NCI-H2227 treated with DMSO at 0.1 percent for 48 hours (cell line): ENCODE data around the gene CTNND1.
"Not testable (repeated sequence)": the region's sequence is repeated elsewhere in the genome, so short reads cannot be mapped to it uniquely, and the experiment has no call there.

ENCODE experiments used
- DNase-seq: peaks from one replicate; lab custom pipeline; 2025; lab: John Stamatoyannopoulos, UW

Gene CTNND1, protein sequence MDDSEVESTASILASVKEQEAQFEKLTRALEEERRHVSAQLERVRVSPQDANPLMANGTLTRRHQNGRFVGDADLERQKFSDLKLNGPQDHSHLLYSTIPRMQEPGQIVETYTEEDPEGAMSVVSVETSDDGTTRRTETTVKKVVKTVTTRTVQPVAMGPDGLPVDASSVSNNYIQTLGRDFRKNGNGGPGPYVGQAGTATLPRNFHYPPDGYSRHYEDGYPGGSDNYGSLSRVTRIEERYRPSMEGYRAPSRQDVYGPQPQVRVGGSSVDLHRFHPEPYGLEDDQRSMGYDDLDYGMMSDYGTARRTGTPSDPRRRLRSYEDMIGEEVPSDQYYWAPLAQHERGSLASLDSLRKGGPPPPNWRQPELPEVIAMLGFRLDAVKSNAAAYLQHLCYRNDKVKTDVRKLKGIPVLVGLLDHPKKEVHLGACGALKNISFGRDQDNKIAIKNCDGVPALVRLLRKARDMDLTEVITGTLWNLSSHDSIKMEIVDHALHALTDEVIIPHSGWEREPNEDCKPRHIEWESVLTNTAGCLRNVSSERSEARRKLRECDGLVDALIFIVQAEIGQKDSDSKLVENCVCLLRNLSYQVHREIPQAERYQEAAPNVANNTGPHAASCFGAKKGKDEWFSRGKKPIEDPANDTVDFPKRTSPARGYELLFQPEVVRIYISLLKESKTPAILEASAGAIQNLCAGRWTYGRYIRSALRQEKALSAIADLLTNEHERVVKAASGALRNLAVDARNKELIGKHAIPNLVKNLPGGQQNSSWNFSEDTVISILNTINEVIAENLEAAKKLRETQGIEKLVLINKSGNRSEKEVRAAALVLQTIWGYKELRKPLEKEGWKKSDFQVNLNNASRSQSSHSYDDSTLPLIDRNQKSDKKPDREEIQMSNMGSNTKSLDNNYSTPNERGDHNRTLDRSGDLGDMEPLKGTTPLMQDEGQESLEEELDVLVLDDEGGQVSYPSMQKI

DNA sequence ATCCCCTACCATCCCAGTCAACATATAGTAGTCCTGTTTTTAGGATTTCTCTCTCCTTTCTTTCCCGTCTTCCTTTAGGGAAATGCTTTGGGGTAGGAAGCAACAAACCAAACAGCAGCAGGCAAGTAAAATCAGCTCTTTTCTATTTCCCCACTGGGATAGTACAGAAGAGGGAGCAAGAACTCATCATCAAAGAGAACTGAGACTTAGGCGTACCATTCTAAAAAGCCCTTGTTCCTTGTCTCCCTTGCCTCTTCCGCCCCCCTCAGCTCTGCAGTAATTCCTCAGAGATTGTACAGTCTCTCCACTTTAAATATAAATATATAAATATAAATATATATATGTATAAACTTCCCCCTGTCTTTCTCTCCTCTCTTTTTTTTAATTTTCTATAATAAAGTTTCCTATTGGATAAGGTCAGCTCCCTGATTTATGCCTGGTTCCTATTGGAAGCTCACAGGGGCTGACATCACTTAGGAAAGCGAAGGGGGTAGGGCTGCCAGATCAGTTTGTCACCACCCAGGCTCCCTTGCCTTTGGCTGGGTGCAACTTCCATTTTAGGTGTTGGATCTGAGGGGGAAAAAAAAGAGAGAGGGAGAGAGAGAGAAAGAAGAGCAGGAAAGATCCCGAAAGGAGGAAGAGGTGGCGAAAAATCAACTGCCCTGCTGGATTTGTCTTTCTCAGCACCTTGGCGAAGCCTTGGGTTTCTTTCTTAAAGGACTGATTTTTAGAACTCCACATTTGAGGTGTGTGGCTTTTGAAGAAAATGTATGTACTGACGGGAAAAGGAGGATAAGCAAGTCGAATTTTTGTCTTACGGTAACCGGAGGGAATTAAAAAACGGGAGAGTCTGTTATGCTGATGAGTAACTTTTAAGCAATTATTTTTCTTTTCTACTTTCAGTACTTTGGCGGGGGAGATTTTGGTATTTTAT, at the start of gene CTNND1:
Gene CTNND1 (plus strand): TSS at position 502 of the 934 bp plus-strand sequence. CDS start 29,677 bp downstream, outside the sequence.
- peak; percentile 94 for DNase-seq

DNA sequence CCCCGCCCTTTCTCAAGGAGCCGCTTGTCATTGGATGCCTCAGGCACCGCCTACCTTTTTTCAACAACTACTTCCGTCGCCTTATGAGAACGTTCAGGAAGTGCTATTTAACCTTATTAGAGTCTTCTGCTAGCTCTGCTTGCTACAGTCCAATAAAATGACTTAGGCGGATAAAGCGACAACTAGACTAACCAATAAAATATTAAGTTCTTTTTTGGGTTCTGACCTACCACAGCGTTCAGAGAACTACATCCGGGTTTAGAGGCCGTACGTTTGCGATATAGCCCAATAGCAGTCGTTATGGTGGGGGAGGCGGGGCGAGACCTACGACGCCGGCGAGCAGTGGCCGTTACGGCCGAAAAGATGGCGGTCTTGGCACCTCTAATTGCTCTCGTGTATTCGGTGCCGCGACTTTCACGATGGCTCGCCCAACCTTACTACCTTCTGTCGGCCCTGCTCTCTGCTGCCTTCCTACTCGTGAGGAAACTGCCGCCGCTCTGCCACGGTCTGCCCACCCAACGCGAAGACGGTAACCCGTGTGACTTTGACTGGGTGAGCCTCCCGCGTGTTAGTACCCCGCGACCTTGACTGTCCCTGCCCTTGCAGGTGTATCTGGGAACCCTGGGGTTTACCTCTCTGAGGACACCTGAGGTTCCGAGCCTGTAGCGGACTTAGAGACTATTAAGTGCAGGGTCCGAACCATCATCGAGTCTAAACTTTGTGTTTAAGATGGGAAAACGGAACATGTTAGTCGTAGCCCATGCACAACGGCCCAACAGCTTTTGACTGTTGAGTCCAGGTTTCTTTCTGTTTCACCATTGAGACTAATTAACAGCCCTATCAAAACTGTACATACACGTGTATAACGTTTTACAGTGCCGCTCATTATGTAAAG, 49.1 kb upstream of the CTNND1 start, which contains the start of gene TMX2:
Gene TMX2 (plus strand): TSS at position 338 of the 895 bp plus-strand sequence. CDS start 26 bp downstream, at position 364.
- peak; percentile 99 for DNase-seq

DNA sequence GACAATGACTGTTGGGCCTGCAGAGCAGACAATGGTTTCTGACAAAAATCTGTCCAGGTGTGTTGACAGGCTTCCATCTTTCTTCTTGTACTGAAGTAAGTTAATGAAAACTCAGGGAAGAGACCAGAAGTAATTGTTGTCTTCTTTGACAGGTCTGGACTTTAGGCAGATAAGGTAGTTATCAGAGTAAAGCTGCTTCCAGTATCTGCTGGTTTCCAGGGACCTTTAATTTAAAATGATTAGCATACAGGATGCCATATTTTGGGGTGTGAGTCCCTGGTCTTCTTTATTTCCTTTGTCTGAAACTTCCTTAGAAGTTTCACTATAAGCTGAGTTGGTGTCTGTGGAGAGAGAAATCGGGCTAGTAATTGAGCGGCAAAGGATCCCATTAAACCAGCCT, 47.8 kb upstream of the CTNND1 start:
- DNase-seq = no peak

DNA sequence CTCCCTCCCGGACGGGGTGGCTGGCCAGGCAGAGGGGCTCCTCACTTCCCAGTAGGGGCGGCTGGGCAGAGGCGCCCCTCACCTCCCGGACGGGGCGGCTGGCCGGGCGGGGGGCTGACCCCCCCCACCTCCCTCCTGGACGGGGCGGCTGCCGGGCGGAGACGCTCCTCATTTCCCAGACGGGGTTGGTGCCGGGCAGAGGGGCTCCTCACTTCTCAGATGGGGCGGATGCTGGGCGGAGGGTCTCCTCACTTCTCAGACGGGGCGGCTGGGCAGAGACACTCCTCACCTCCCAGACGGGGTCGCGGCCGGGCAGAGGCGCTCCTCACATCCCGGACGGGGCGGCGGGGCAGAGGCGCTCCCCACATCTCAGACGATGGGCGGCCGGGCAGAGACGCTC, 44.9 kb upstream of the CTNND1 start:
- DNase-seq = not testable (repeated sequence)

DNA sequence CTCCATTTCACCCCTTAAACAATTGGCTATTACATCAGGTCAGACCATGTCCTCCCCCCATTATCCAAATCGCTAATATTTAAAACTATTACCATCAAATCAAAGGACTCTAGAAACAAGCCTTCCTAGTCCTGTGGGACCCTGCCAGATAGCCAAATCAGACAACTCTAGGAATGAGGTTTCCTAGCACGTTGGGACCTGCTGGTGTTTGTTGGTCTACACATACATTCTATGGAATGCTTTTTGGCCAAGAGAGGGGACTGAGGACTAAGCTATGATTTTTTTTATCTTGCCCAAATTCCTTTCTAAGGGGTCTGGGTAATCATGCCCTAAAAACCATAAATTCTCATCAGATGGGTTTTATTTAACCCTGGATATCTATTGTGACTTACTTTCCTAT, 34.4 kb upstream of the CTNND1 start:
- no peak for DNase-seq

DNA sequence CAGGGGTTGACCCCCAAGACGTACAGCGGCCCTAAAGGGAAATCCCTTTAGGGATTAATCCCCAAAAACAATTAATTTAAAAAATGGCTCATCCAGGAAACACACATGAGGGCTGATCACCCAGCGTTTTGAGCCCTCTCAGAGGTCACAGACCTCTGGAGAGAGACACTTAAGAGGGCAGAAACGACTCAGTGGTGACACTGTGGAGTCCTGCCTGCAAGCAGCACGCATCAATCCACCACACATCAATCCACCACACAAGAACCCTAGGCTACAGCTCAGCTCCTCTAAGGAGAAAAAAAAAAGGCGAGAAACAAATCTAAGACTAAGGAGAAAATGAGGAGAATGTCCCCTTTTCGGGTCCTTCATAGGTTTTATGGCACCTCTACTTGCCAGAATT, 32.8 kb upstream of the CTNND1 start:
- no peak for DNase-seq

DNA sequence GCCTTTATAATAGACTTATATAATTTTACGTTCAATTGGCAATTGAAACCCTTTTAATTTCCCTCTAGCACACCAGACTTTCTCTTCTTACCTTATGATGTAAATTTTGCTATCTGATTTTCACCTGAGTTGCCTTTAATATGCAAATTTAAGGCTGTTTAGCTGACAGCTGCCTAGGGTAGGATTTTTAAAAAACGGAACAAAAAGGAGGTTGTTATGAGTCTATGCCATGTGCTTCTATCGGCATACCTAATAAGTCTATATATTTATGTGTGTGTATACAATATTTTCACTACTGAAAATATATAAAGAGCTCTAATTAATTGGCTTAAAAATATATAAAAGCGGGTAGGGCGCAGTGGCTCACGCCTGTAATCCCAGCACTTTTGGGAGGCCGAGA, 32.1 kb upstream of the CTNND1 start:
- DNase-seq = no peak

DNA sequence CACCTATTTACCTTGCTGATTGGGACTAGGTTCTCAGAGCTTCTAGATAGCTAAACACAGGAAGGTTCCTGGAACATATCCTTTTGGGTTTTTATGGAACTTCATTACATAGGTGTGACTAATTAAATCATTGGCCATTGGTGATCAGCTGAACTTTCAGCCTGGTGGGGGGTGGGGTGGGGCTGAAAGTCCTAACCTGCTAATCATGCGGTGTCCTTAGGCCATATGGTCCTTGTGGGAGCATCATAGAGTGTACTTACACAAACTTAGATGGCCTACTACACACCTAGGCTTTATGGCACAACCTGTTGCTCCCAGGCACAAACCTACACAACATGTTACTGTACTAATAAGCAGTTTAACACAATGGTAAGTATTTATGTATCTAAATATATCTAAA, 28.9 kb upstream of the CTNND1 start:
- no peak for DNase-seq

DNA sequence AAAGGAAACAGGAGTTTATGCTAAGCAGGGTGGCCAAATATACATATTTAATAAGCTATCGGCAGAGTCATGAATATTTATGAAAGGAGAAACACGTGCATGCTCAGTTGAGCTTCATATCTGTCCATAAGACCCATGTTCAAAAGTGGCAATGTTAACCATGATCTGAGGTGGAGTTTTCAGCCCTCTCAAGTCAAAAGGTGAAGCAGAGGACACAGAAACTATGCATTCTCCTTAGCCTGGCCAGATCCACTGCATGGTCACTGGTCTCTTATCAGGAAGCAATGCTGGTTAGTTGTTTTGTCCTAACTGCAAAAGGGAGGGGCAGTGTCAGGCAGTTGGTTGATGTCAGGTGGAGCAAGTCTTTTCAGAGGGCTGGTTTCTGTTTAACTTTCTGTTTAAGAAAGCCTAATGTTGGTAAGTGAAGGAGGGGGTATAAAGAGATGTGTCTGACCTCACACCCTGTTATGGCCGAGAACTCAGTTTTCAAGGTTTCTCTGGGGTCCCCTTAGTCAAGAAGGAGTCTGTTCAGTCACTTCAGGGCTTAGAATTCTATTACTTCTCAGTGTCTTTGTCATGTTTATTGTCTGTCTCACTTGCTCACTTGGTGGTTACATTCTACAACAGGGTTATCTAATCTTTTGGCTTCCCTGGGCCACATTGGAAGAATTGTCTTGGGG, 25.8 kb upstream of the CTNND1 start:
- DNase-seq = no peak

DNA sequence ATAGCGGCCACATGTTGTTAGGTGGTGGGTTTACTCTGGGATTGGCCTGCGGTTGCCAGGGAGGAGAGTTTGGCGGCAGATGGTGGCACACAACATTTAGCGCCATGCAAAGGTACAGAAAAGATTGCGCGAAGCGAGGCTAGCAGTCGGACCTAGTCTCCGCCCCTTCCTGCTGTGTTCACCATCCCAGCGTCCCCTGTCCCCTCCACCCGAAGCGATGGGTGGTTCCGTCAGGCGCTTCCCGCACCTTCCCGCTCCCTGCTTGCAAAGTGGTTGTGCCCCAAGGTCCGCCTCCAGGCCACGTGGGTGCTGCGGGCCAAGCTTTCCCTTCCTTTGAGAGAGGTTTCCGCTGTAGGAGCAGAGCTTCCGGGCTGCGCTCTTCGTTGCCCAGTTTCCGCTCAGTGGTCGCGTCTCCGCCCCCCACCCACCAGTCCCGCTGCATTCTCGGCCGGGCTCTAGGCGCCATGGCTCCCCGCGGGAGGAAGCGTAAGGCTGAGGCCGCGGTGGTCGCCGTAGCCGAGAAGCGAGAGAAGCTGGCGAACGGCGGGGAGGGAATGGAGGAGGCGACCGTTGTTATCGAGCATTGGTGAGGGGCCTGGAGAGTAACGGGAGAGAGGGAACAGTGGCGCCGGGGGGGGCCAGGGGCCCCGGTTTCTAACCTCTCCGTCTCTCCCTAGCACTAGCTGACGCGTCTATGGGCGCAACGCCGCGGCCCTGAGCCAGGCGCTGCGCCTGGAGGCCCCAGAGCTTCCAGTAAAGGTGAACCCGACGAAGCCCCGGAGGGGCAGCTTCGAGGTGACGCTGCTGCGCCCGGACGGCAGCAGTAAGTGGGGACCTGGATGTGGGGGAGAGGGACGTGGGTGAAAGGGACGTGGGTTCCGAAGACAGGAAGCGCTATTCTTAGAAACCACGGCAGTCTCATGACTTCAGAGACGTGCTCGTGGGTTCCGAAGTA, 20.2 kb upstream of the CTNND1 start, which contains the start of gene SELENOH:
Gene SELENOH (plus strand): TSS at position 360 of the 955 bp plus-strand sequence. CDS start 105 bp downstream, at position 465.
- peak; percentile 98 for DNase-seq

DNA sequence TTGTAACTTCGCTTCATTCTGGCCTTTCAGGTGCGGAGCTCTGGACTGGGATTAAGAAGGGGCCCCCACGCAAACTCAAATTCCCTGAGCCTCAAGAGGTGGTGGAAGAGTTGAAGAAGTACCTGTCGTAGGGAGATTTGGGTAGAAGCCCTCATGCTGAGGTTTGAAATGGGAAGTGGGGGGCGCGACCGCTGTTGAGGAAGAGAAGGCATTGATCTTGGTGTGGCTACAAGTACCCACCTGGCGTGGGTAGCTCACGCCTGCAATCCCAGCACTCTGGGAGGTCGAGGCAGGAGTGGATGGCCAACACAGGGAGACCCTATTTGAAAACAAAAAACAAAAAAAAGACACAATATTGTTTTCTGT, 19.5 kb upstream of the CTNND1 start:
- no peak for DNase-seq

DNA sequence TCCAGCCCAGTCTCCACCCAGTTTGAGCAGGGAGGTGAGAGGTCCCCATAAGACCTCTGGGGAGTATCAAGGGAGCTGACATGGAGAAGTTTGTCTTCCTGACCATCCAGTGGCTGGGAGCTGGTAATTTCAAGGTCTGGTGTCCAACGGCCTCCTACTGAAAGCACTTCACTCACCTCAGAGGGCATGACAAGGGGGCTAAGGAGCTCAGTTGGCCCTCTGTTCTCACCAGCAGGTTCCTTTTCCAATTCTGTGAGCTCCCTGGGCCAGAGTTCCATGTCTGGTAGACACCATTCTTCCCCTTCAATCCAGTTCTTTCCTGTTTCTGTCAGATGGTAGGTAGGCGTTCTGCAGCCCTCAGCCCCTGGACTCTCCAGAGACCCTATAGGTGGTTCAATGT, 17.2 kb upstream of the CTNND1 start:
- DNase-seq = no peak

DNA sequence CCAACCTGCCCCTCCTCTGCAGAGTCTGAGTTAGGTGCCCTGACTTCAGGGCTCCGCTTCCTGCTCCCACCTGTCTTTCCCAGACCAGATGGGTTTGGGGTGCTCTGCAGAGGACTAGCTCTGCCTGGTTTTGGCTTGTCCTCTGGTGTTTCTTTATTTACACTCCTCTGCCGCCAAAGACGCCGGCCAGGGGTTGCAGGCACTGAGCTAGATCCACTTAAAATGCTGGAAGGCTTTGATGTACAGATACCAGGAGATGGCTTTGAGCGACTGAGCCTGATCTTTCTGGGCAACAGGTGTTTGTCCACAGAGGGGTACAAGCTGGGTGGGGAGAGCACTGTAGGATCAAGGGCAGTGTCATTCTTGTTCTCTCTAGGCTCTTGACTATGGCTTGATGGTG, 16.4 kb upstream of the CTNND1 start:
- no peak for DNase-seq

DNA sequence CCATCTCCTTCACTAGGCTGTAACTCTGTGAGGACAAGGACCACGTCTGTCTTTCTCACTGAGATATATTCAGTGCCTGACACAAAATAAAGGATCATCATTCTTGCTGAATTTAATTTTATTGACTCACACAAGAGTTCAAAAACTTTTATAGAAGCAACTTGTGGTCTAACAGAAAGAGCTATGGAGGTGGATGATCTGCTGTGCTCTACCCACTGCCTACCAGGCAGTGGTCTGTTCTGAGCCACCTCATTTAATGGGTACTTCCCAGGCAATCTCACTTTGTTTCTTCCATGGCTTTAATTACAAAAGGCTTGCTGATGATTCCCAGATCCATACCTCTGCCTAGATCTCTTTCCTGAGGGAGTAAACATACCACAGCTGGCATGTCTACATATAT, 14.7 kb upstream of the CTNND1 start:
- DNase-seq = no peak

DNA sequence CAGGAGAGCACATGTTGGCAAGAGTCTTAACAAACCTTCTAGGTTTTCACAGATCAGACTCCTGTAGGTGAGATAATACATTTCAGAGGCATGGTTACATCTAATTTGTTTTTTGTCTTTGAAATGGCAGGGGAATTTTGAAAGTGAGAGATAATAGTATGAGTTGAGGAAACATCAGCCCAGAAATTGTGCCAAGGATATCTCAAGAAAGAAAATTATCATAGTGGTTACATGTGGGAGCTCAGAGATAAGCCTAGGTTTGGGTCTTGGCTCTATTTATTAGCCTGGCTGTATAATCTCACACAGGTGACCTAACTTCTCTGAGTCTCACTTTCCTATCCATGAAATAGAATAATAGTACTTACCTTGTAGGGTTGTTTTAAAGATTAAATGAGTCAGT, 10.4 kb upstream of the CTNND1 start:
- no peak for DNase-seq

DNA sequence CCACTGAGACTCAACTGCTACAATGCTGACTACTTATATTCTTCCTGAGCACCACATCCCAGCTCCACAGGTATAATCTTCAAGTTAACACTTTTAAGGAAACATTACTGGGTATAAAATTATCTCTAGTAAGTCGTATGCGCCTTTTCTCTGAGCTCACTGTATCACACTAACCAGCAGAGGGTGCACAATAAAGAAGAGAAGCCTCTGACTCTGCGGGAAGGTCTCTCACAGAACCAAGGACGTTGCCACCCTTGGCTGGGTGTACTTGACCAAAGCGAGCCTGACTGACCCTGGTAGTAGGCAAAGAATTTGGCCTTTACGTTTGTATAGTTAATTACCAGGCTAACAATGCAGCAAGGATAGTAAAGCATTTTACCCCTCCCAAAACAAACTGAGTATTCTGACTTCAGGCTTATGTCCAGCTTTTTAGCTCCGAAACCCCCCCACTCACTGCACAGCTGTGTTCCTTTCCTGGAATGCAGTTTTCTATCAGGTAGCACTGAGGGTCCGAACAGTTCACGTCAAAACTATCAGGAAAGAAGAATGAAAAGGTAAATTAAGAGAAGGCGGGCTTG, 9.8 kb upstream of the CTNND1 start, which contains the start of gene BTBD18:
Gene BTBD18 (minus strand): TSS at position 144 of the 578 bp plus-strand sequence. CDS start 631 bp downstream, outside the sequence.
- peak; percentile 11 for DNase-seq

DNA sequence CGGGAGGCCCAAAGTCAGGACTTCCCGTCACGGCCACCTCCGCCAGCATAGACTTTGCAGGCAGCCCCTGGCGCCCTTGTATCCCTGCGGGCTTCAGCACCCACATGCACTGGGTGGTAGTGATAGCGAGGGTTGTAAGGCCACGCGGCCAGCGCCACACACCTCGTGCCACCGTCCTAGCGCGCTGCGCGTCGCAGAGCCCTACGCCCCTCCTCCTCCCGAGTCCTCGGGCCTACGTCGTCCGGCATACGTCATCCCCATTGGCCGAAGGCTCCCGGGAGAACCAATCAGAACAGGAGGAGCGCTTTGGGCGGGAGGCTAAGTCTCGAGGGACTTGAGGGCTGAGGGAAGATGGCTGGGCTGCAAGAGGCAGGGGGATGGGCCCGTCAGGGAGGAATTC, 8.6 kb upstream of the CTNND1 start:
- DNase-seq = no peak

DNA sequence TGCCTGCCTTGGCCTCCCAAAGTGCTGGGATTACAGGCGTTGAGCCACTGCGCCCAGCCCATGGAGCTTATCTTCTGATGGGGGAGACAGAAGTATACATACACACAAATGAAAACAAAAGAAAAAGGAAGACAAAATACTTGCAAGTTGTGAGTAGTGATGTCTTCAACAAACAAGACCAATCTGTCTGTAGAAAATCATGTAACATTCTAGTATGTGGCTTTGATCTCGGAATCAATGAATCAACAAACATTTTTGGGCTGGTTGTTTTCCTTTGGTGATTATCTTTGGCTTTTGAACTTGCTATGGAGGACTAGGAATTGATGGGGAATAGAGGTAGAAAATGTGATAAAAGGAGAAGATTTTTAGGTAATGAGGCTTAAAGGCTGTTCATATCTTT, 3.4 kb upstream of the CTNND1 start:
- no peak for DNase-seq
